Glutamatergic neuron (in vitro differentiated cells): Measurements from ENCODE around the gene COTL1. TPM values are rescaled to one million over a fixed set of nuclear protein-coding genes. Genes with fewer than 3 reads are reported as not detected.
A peak's percentile ranks its signal among the peaks of the same experiment; 100 is the strongest.

Experiments used
- DNase-seq: peaks from one replicate; pipeline ENCODE4 v3.0.0; 2022
- H3K27ac Mint-ChIP-seq: one replicate; pipeline ENCODE4 v1.8.0; 2020; ENCODE audit warnings: mild to moderate bottlenecking, mixed read lengths, inconsistent platforms; ENCODE audit not compliant: unreplicated experiment
- H3K27me3 Mint-ChIP-seq: one replicate; pipeline ENCODE4 v1.8.0; 2020; ENCODE audit warnings: mild to moderate bottlenecking, moderate library complexity, mixed read lengths, inconsistent platforms; ENCODE audit not compliant: unreplicated experiment
- H3K36me3 Mint-ChIP-seq: one replicate; pipeline ENCODE4 v1.8.0; 2020; ENCODE audit warnings: mild to moderate bottlenecking, mixed read lengths, inconsistent platforms; ENCODE audit not compliant: unreplicated experiment
- H3K4me1 Mint-ChIP-seq: one replicate; pipeline ENCODE4 v1.8.0; 2020; ENCODE audit warnings: mild to moderate bottlenecking, low read depth, mixed read lengths, inconsistent platforms; ENCODE audit not compliant: unreplicated experiment
- H3K4me3 Mint-ChIP-seq: one replicate; pipeline ENCODE4 v1.8.0; 2020; ENCODE audit warnings: mild to moderate bottlenecking, mixed read lengths, inconsistent platforms; ENCODE audit not compliant: unreplicated experiment
- H3K9me3 Mint-ChIP-seq: one replicate; pipeline ENCODE4 v1.8.0; 2020; ENCODE audit warnings: mild to moderate bottlenecking, moderate library complexity, mixed read lengths, inconsistent platforms; ENCODE audit not compliant: unreplicated experiment
- CTCF ChIP-seq: fragments of 200-600 bp; sonication (generic); IDR thresholded peaks from one replicate; pipeline ENCODE4 v1.5.0; 2021; ENCODE audit not compliant: partially characterized antibody, unreplicated experiment
- total RNA-seq: library from RNA; stranded (reverse); fragmentation: NEBNext Ultra II Directional; extraction: Animal tissue kit (Norgen Biotek cat#: 25700); gene quantifications from one replicate; pipeline ENCODE4 v1.2.1, GENCODE V29; 2021; ENCODE audit not compliant: unreplicated experiment

The COTL1 gene
- total RNA-seq, 1 donor from 2014 or later, result 545 TPM

GRCh38 chr16:84618581-84619460 lies 943 bp upstream of the COTL1 start:
- Mint-ChIP-seq H3K4me3 (peak overlapping the region; percentile 79), H3K4me1 (peaks cover 27% of the 10 kb centered on the region), H3K27ac (peak overlapping the region; percentile 71), H3K27me3 (peaks cover 12% of the 10 kb centered on the region), H3K36me3 (peaks cover 7% of the 10 kb centered on the region), H3K9me3 (peaks cover 21% of the 10 kb centered on the region)
- no peak for TF ChIP-seq CTCF
- DNase-seq, result peak; percentile 53

- H3K4me1 Mint-ChIP-seq, result peaks cover 35% of the 10 kb centered on the region
- no peak for TF ChIP-seq CTCF
- peak overlapping the region; percentile 75 for H3K27ac Mint-ChIP-seq
- no peak for DNase-seq
- H3K36me3 Mint-ChIP-seq, result peaks cover 7% of the 10 kb centered on the region
- peaks cover 14% of the 10 kb centered on the region for H3K27me3 Mint-ChIP-seq
- H3K9me3 Mint-ChIP-seq, result peaks cover 21% of the 10 kb centered on the region
- H3K4me3 Mint-ChIP-seq, result peak overlapping the region; percentile 94
Measured at GRCh38 chr16:84617041-84617790, 662 bp downstream of the COTL1 start.

GRCh38 chr16:84616515-84616914 lies 1.4 kb downstream of the COTL1 start:
- peak overlapping the region; percentile 94 for H3K4me3 Mint-ChIP-seq
- peaks cover 42% of the 10 kb centered on the region for H3K4me1 Mint-ChIP-seq
- TF ChIP-seq CTCF, result no peak
- peaks cover 13% of the 10 kb centered on the region for H3K36me3 Mint-ChIP-seq
- H3K27me3 Mint-ChIP-seq, result peaks cover 15% of the 10 kb centered on the region
- DNase-seq, result no peak
- H3K9me3 Mint-ChIP-seq, result peaks cover 21% of the 10 kb centered on the region
- H3K27ac Mint-ChIP-seq, result peak overlapping the region; percentile 74

DNA sequence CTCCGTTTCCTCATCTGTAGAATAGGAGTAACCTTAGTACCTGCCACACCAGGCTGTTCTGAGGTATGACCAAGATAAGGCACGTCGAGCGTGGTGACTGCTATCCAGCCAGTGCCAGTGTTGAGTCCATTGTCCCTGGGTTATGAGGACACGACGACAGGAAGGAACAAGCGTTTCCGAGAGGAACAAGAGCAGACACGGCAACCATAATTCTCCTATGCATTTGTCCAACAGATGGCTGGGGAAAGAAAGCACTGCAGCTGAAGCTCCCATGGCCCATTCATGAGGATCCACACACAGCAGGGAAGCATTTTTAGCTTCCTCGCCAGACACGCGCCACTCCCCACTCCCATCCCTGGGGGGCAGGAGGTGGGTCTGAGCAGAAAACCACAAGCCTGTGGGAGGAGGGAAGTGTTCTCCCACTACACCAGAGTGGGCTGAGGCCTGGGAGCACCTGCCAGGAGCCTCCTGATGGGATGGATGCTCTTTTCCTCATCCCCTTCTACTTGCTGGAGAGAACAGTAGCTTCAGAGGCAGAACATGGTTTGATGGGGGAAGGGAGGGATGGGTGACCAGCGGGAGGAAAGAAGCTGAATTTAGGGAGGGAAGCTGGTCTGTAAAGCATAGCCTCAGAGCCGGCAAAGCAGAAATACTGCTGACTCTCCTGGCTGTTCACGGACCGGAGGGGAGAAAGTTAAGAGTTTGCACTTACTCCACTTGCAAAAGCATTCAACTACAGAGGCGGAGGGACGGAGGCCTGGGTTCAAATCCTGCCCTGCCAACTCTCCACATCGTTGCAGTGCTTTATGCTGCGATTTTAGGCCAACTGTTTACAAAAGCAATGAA lies 2.7 kb downstream of the COTL1 start:
- Mint-ChIP-seq H3K27me3 (peaks cover 17% of the 10 kb centered on the region), H3K27ac (peak overlapping the region; percentile 78), H3K9me3 (peaks cover 22% of the 10 kb centered on the region), H3K4me1 (peaks cover 55% of the 10 kb centered on the region), H3K4me3 (peak overlapping the region; percentile 92), H3K36me3 (peaks cover 19% of the 10 kb centered on the region)
- TF ChIP-seq CTCF, result no peak
- DNase-seq, result no peak
